ENCODE measurements around the gene SH2D1B.

Gene SH2D1B

DNA sequence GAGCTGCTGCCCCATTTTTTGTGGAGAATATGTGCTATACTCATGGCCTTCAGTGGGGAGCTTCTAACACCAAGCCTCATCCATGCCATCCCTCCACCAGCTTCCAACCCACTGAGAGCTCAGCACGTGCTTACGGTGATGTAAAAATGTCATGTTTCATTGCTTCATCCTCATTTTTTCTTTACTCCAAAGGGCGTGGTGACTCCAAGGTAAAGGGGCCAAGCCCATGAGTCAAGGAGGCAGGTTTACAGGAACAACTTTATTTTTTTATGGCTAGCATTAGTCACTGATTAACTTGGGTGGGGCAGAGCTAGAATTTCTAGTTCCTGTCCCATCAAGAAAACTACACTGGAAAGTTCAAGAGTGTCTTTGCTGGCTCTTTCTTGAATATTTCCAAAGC is 30.6 kb downstream of the SH2D1B start, which contains the start of gene C1orf226:
C1orf226 (plus strand) TSS at position 346 of the 400 bp plus-strand sequence. CDS start 174 bp downstream, outside the sequence.
- no peak for DNase-seq

DNA sequence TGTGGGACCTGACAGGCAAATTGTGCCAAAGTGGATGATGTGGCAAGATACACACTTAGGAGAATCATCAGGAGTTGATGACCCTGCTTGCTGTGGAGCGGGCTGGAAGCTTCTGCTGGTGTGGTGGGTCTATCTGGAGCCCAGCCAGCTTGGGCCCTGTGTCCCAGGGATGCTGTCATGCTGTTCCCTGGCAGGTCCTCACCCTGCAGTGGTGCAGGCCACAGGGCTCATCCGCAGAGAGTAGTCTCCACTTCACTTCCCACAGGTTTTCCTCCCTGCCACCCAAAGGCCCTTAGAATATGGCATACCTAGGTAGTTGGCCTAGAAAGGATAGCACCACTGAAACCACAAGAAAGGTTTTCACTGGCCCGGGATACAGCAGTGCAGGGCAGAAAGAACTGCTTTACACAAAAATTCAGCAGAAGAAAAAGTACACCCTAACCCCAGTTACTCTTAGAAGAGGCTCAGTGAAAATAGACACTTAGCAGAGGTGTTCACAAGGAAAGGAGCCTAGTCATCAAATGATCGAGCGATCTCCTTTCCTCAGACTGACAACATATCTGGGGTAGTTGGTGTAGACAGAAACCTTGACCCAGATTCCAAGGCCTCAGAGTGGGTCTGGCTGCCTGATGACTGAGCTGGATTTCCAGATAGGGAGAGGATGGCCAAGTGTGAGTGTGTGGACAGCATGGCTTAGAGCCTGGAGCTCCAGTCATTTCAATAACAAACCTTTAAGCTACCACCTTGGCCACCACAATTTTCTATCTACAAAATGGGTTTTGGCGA is 31.7 kb downstream of the SH2D1B start:
- DNase-seq: no peak

DNA sequence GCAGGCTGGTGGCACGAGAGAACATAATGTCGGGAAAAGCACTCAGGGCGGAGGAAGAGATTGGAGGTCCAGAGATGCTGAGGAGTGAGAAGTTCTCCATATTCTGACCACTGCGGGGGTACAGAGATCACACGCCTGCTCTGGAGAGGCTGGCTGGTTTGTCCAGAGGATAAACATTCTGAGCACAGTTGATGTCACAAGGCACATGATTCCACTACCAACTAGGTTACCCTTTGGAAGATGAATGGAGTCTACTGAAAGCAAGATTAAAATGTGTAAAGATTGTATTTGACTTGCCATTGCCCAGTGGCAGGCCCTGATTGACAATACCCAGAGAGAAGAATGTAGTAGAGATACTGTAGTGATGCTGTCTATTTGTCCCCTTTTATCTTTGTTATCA is 35.2 kb downstream of the SH2D1B start, which contains the start of gene SPATA46:
SPATA46 (minus strand) TSS at position 164 of the 400 bp plus-strand sequence; CDS start at position 100, 64 bp downstream.
- DNase-seq: no peak

DNA sequence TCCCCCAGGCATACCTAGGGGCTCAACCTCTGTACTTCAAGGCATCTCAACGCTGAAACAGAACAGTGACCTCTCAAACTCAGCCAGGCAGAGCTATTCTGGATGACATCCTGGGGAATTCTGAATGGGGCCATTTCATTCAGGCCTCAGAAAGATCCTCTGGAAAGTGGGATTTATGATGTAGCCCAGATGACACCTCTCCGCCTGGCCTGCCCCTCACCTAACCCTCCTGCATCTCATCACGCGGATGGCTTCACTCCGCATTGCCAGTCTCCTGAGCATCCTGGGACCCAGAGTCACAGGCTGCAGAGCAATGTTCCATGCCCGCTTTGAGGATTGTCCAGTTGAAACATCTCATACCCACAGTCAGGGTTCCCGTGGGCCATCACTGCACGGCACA is 36.5 kb downstream of the SH2D1B start:
- DNase-seq: no peak

DNA sequence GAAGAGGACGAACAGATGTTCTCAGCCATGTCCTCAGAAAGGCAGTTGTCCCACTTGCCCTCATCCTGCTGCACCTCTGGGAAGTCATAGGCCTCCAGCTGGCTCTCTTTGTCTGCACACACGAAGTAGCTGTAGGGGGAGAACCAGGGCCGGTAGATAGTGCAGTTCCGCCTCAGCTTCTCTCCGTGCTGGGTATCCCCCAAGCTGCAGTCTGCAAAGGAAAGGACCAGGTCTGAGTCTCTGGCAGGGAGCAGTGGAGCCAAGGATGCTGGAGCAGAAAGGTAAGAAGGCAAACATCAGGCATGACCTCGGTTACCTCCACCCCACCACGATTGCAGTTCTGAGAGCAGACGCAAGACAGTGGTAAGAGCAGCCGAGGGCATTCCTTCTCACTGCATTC is 37.5 kb downstream of the SH2D1B start:
- DNase-seq: no peak

DNA sequence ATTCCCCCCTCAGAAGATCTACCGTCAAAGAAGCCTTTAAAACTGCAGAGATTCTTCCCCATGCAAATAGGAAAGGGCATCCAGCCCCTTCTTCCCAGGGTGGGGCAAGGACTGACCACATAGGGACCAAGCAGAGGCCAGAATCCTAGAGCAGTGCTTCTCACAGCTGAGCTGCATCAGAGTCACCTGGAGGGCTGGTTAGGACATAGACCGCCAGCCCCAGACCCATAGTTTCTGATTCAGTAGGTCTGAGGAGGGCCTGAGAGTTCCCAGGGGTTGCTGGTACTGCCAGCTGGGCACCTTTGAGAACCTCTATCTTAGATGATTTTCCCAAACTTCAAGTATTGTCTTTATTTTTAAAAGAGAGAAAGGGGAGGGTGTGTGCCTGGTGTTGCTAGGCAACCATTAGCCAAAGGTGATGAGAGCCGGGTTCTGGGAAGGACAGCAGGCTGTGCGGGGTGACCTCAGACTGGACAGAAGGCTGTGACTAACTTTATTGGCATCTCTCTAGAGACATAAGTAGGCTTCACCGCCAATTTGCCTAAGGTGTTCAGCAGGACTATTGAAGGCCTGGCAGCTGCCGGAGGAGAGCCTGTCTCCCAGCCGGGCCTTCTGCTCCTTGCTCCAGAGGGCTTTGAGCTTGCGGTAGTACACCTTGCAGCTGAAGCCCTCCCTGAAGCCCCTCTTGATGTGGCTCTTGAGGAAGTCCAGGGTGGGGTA is 38.2 kb downstream of the SH2D1B start:
- DNase-seq: no peak

DNA sequence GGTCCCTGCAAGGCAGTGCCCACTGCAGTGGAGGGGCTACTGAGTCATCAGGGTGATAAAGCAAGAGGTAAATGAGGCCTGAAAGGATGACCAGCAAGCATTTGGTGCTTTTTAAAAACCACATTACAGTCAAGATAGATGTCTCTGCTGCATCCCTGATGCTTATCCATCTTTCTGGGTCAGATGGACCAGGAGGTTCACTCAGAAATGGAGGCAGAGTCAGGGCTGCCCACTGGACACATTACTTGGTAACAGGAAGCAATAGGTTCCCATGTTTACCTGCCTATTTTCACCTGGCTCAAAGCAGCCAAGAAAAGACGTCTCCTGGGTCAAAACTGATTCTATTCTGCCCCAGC is 38.9 kb downstream of the SH2D1B start:
- no peak for DNase-seq

DNA sequence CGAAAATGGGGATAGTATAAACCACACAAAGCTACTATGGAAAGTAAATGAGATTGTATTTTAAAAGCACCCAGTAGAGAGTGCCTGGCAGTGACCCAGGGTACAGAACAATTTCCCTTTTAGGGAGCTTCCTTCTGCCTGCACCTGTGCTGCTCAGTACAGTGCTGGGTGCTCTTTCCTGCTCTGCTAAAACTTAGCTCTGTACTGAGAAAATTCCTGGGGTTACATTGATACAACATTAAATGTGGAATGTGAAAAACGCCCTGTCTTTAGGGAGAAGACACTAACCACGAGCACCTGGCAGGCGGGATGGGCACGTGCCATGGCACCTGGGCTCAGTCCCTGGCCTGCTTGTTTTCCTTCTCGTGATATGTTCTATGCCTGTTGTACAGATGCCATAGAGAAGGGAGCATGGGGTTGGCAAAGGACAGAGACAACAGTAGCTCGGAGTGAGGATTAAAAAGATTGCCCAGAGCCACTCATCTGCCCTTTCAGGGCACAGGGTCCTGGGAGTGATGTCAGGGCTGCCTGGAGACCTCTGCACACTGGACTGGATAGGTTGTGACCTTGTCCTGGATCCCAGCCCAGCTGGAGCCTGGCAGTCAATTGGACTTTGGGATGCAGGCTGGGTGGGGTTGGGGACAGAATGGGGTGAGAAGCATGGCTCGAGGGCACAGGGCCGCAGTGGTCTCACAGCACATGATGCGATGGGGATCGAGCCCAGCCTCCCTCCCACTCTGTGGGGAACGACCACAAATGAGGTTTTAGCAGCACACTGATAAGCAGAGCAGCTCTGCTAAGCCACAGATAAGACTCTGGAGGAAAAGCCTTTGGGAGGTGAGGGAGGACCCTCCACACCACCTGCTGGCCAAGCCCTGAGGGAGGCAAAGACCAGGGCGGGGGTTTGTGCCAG is 39.5 kb downstream of the SH2D1B start:
- DNase-seq: no peak

DNA sequence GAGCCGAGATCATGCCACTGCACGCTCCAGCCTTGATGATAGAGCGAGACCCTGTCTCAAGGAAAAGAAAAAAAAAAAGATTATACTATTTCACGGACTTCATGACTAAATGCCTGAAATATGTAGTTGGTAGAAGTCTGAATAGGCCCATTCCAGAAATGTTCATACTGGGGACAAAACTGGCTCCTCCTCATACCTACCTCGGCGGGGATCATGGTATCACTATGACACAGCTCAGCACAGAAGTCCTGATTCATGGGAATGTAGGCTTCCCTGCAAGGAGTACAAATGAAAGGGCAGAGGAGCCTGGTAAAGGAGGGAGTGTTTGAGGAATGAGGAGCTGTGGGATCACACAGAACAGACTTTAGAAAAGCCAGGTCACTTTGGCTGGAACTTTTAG is 40.3 kb downstream of the SH2D1B start:
- DNase-seq: no peak

DNA sequence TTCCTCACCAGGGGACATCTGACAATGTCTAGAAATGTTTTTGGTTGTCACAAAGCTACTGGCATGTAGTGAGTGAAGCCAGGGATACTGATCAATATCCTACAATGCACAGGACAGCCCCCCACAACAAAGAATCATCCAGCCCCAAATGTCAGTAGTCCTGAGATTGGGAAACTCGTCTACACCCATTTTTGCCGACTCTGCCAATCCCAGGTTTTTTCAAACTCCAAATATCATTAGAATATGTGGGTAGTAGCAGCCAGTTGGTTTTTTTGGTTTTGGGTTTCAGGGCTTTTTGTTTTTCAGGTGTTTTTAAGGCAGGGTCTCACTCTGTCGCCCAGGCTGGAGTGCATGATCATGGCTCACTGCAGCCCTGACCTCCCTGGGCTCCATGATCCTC is 41.2 kb downstream of the SH2D1B start:
- DNase-seq: no peak

DNA sequence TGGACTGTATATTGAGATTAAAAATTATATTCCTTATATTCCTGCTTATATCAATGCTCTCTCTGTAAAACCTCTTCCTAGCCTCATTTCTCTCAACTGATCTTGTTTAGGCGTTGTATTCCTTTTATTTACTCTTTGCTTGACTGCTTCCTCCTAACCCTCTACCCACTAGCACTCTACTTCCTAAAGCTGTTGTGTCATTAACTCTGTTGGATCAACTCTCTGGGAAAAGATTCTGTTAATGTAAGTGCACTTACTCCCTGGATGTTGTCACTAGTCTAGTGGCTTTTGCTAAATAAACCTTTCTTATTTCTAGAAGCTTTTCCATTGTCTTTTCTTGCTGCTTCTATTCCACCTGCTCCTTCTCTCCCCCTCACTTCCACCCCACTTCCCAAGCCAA is 41.8 kb downstream of the SH2D1B start:
- DNase-seq: no peak

DNA sequence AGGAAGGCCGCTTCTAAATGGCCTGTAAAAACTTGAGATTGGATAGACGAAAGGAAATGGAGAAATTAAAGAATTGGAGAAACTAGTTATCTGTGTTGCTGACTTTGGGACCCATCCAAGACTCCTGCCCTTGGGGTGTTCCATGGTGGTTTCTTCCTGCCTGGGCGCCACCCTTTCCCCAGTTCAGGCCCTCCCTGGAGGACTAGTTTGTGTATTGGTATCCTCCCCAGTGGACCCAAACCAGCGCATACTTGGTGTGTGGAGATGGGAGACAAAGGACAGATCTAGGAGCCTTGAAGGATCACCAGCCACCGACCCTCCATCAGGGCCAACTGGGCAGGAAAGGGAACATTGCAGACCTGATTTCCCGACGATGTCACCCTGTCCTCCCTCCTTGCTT is 42.4 kb downstream of the SH2D1B start:
- DNase-seq: no peak

DNA sequence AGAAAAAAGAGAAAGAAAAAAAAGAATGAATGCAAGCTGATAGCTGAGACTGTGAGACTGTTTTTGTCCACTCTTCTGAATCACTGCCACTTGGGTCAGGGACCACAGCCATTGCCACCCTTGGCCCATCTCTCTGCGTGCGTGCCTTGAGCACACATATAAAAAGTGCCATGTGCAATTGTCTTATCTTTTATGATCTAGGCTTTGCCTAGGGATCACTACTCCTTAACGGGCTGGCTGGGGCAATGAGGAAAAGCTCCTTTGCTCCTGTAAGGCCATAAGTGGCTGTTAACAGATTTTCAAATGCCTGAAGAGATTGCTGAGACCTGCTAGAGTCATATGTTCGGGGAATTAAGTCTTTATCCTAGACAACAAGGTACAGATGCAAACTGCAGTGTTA is 43.5 kb downstream of the SH2D1B start:
- DNase-seq: no peak

DNA sequence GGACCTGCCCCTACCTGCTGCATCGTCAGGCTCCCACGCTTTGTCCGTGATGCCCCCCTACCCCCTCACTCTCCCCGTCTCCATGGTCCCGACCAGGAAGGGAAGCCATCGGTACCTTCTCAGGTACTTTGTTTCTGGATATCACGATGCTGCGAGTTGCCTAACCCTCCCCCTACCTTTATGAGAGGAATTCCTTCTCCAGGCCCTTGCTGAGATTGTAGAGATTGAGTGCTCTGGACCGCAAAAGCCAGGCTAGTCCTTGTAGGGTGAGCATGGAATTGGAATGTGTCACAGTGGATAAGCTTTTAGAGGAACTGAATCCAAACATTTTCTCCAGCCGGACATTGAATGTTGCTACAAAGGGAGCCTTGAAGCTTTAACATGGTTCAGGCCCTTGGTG is 44.2 kb downstream of the SH2D1B start:
- no peak for DNase-seq

DNA sequence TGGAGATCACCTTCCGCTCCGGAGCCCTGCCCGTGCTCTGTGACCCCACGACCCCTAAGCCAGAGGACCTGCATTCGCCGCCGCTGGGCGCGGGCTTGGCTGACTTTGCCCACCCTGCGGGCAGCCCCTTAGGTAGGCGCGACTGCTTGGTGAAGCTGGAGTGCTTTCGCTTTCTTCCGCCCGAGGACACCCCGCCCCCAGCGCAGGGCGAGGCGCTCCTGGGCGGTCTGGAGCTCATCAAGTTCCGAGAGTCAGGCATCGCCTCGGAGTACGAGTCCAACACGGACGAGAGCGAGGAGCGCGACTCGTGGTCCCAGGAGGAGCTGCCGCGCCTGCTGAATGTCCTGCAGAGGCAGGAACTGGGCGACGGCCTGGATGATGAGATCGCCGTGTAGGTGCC is 44.9 kb downstream of the SH2D1B start:
- no peak for DNase-seq

DNA sequence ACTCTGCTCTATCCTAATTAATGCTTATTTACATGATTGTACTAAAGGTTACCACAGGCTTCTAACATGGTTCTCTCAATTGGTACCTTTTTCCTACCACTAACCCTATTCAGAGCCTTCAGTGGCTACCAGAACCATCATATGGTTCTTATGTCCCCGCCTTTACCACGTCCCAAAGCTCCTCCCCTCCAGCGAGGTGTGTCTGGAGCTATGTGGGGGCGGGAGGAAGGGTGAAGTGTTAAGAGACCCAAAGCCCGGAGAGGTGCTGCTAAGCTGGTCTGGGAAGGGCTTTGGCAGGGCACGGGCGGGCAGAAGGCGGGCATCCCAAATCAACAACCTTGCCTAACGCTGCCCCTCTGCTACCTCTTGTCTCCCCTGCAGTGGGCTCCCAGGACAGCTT is 45.3 kb downstream of the SH2D1B start:
- no peak for DNase-seq

DNA sequence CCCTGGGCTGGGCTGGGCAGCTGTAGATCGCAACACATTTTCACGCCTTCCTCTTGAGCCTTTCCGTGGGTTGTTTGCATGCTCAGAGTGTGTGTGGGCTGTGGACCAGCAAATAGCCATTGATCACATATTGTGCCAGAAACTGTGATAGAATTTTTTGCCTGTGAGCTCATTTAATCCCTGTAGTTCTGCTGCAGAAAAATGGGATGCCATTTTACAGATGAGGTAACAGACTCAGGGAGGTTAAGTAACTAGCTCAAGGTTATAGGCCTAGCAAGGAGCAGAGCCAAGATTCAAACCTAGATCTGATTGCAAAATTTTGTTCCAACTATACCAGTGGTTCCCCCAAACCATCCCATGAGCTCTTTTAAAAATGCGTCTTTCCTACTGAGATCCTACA is 45.8 kb downstream of the SH2D1B start:
- DNase-seq: no peak

DNA sequence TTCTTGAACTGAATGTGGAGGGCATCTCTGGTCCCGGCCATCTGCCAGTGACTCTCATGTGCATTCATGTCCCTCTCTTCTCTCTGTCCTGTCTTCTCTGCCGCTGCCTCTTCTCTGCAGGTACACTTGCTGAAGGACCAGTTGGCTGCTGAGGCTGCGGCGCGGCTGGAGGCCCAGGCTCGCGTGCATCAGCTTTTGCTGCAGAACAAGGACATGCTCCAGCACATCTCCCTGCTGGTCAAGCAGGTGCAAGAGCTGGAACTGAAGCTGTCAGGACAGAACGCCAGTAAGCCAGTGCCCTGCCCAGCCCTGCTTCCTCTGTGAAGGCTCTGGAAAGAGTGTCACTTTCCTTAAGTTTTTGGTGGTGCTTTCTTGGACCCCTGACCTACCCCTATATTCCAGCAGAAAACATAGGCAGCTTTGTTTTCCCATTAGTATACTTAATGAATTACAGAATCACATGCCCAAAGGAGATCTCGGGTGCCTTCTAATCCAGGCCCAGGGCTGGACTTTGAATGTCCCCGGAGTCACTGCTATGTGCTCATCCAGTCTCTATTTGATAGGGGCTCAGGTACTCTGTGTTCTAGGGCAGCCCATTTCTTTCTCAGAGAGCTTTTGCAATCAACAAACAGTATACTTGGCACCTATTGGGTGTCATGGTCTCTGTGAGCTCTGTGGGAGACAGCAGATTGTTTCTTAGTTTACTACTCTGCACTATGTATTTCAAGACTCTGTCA is 46.5 kb downstream of the SH2D1B start:
- no peak for DNase-seq

DNA sequence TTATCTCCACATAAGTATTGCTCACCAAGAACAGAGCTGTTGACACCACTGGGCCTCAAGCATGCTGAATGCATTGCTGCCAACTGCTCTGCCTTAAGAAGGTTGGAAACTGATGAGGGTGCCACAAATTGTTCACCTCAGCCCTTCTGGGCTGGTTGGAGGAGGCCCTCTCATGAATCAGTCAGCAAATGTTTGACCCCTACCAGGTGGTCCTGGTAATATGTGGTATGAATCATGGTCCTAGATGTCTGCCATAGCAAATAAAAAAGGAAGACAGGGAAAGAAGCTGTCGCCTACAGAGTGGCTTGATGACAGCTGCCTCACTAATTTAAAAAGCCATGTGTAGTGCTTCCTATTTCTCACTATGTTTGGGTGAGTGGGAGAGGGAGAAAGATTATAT is 47.4 kb downstream of the SH2D1B start:
- DNase-seq: no peak

DNA sequence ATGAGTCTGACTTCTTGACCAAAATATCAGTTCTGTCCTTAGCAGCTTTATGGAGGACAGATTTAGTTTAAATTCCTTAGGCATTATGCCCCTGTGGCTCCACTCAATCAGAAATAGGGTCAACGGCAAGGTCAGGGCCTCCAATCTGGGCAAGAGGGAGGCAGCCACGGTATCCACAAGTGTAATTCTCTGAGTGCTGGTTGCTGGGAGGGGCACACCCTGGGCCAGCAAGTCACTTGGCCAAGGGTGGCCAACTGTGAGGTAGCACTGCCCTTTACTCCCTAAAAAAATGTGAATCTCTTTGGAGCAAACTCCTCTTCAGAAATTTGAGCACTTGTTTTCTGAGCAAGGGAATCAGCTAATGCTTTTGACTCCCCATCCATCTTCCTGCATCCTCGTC is 48.1 kb downstream of the SH2D1B start:
- no peak for DNase-seq

DNA sequence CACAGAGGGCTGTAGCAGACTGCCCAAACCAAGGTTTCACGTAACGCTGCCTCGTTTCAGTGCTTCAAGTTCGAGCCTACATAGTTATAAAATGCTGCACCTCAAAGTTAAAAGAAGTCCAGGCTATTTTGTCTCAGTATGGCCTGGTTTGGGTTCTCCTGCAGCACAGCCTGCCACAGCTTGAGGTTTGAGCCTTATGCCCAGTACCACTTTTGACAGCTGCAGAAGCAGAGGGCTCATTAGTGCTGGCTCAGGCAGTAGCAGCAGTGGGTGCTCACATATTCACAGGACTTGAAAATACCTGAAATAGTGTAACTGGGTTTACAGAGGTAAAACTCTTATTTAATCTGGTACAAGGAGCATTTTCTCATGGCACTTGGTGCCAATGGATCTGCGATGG is 50.6 kb downstream of the SH2D1B start:
- DNase-seq: no peak

DNA sequence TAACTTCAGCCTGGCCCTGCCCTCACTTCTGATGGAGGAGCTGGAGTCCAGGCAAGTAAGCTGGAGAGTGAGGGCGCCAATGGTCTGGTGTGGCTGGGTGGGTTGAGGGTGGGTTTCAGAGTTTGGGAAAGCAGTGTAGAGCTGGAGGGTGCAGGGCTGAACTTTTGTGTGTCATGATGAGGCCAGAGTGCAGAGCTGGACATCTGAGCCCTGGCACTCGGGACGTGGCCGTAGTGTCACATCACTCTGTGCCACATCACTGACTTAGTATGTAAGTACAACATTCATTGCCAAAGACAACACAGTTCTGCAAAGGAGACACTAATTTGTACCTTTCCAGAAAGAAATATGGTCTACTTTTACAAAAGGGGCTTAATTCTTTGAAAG is 51.1 kb downstream of the SH2D1B start:
- DNase-seq: no peak

All from activated CD4-positive, alpha-beta T cell treated with anti-CD3 and anti-CD28 coated beads for 1 hour (primary cell).